K562 (cell line): ENCODE results near the gene RAB3GAP2. TPM values are rescaled to one million over a fixed set of nuclear protein-coding genes. Genes with fewer than 3 reads are reported as not detected.
A peak's percentile ranks its signal among the peaks of the same experiment; 100 is the strongest.

ENCODE experiments used
- ATAC-seq: fragments of 200-7000 bp; cut with Tn5 transposase; 3 replicates; pipeline ENCODE4 v1.9.1; 2020; ENCODE audit warnings: moderate library complexity
- BruUV-seq: library from RNA; stranded (reverse); fragments of 400-500 nt; replicated peaks from 2 replicates; lab custom pipeline; 2021; lab: Mats Ljungman, UMichigan
- CTCF ChIA-PET: fragments of 300-600 bp; formaldehyde crosslinking; extraction: SDS; loops from one replicate; lab custom pipeline; 2021; ENCODE audit warnings: low intra/inter-chr PET ratio; lab: Yijun Ruan, JAX
- POLR2A ChIA-PET: fragments of 300-600, 350-650 bp; sonication (Branson Sonifier 250); formaldehyde crosslinking; extraction: SDS; loops from one replicate; lab custom pipeline; 2021; ENCODE audit warnings: antibody characterized with exemption, inconsistent platforms; lab: Yijun Ruan, JAX
- DNase-seq, 4 experiments: peaks; one replicate each; pipeline versions ENCODE4 v3.0.0 to v3.0.0-alpha.2; 2011 to 2018; ENCODE audit warnings: low spot score in 3 of 4, mixed read lengths in 3 of 4; ENCODE audit errors: extremely low read depth in 1 of 4
- FAIRE-seq: peaks from 2 replicates; lab custom pipeline; 2011; peaks lifted over from hg19 to GRCh38; lab: Jason Lieb, UNC
- H2AFZ ChIP-seq: 2 replicates; pipeline ENCODE4 v1.6.0; 2011; ENCODE audit warnings: low read depth, low read length, control low read depth, inconsistent platforms
- H3K27ac ChIP-seq: fragments of 200-600 bp; 3 replicates; pipeline ENCODE4 v1.8.0; 2011; ENCODE audit warnings: low read depth, mild to moderate bottlenecking, control low read depth, inconsistent platforms, low read length, moderate library complexity, mixed read lengths; ENCODE audit errors: extremely low read depth
- H3K27me3 ChIP-seq, 2 experiments: fragments of 300-600 bp in 1 of 2; 2 replicates in 1 of 2; 3 replicates in 1 of 2; pipeline versions ENCODE4 v1.6.0 to v1.8.0; 2011; ENCODE audit warnings: inconsistent platforms in 2 of 2, low read length in 2 of 2, mild to moderate bottlenecking in 1 of 2, mixed read lengths in 1 of 2, moderate library complexity in 1 of 2; ENCODE audit not compliant: control insufficient read depth in 2 of 2, insufficient read depth in 2 of 2
- H3K36me3 ChIP-seq: fragments of 300-600 bp; 3 replicates; pipeline ENCODE4 v1.8.0; 2011; ENCODE audit warnings: mild to moderate bottlenecking, low read length, inconsistent platforms; ENCODE audit not compliant: control insufficient read depth, insufficient read depth
- H3K4me1 ChIP-seq, 2 experiments: fragments of 200-600 bp in 1 of 2; replicated peaks in 1 of 2; 2 replicates in 1 of 2; 3 replicates in 1 of 2; pipeline versions ENCODE4 v1.5.1 to v1.8.0; 2011; ENCODE audit warnings: inconsistent platforms in 2 of 2, low read length in 2 of 2, mild to moderate bottlenecking in 1 of 2, mixed read lengths in 1 of 2, moderate library complexity in 1 of 2; ENCODE audit not compliant: control insufficient read depth in 2 of 2, insufficient read depth in 2 of 2
- H3K4me2 ChIP-seq: 2 replicates; pipeline ENCODE4 v1.6.1; 2011; ENCODE audit warnings: low read length, control low read depth, inconsistent platforms, mixed read lengths; ENCODE audit not compliant: insufficient read depth
- H3K4me3 ChIP-seq: fragments of 200-600 bp; sonication (generic), shearing (Covaris generic); 2 replicates; pipeline ENCODE4 v1.5.1; 2016; ENCODE audit warnings: control low read depth, inconsistent platforms
- H3K79me2 ChIP-seq: fragments of 200-600 bp; 3 replicates; pipeline ENCODE4 v1.8.0; 2011; ENCODE audit warnings: low read length, inconsistent platforms; ENCODE audit not compliant: control insufficient read depth, insufficient read depth
- H3K9ac ChIP-seq, 2 experiments: 2 replicates each; pipeline versions ENCODE4 v1.6.0 to v1.6.1; 2011; ENCODE audit warnings: low read depth in 2 of 2, low read length in 2 of 2, control low read depth in 1 of 2, inconsistent platforms in 1 of 2, mild to moderate bottlenecking in 1 of 2, mixed read lengths in 1 of 2; ENCODE audit not compliant: insufficient read depth in 1 of 2
- H3K9me1 ChIP-seq: one replicate; pipeline ENCODE4 v1.6.0; 2011; ENCODE audit warnings: inconsistent platforms, mild to moderate bottlenecking, low read length, moderate library complexity; ENCODE audit not compliant: control insufficient read depth, insufficient read depth
- H3K9me3 ChIP-seq: replicated peaks from 2 replicates; pipeline ENCODE4 v1.5.1; 2011; ENCODE audit warnings: low read depth, low read length, inconsistent platforms; ENCODE audit not compliant: control insufficient read depth, insufficient read depth
- H4K20me1 ChIP-seq: replicated peaks from 2 replicates; pipeline ENCODE4 v1.6.1; 2011; ENCODE audit warnings: low read length, inconsistent platforms, mixed read lengths; ENCODE audit not compliant: control insufficient read depth, insufficient read depth
- BHLHE40 ChIP-seq: IDR thresholded peaks from 2 replicates; pipeline ENCODE4 v1.6.1; 2011; ENCODE audit warnings: low read length, improper control_type of control experiment
- ETV5 ChIP-seq: sonication (generic); formaldehyde crosslinking; IDR thresholded peaks from 2 replicates; pipeline ENCODE4 v1.4.0; 2020; ENCODE audit warnings: low read depth, mild to moderate bottlenecking, missing genetic modification reagents
- MIER1 ChIP-seq: fragments of 450-650 bp; IDR thresholded peaks from 2 replicates; pipeline ENCODE4 v1.6.1; 2016; ENCODE audit warnings: antibody characterized with exemption, mild to moderate bottlenecking, low read depth
- NELFE ChIP-seq: IDR thresholded peaks from 2 replicates; pipeline ENCODE4 v1.6.1; 2011; ENCODE audit warnings: mild to moderate bottlenecking; ENCODE audit not compliant: insufficient read depth, insufficient read length
- PHF20 ChIP-seq: fragments of 450-650 bp; IDR thresholded peaks from 2 replicates; pipeline ENCODE4 v1.6.1; 2018; ENCODE audit not compliant: partially characterized antibody
- PRPF4 ChIP-seq: fragments of 200-400 bp; formaldehyde crosslinking; IDR thresholded peaks from one replicate; pipeline ENCODE4 v1.6.1; 2017; ENCODE audit warnings: low read length, low read depth, mild to moderate bottlenecking; ENCODE audit not compliant: insufficient read depth, poor library complexity, severe bottlenecking
- SPI1 ChIP-seq: IDR thresholded peaks from 2 replicates; pipeline ENCODE4 v1.6.1; 2011; ENCODE audit warnings: low read depth, low read length, control low read depth, borderline replicate concordance
- ZFX ChIP-seq: sonication (generic); formaldehyde crosslinking; IDR thresholded peaks from 2 replicates; pipeline ENCODE4 v1.8.0; 2022; ENCODE audit warnings: mild to moderate bottlenecking, missing genetic modification reagents, moderate library complexity
- ZKSCAN3 ChIP-seq: fragments of 250-450 bp; sonication (Bioruptor Pico); IDR thresholded peaks from 2 replicates; pipeline ENCODE4 v1.4.0; 2020
- ZNF124 ChIP-seq: sonication (generic); formaldehyde crosslinking; IDR thresholded peaks from 2 replicates; pipeline ENCODE4 v1.8.1; 2022; ENCODE audit warnings: missing genetic modification reagents
- ZNF695 ChIP-seq: fragments of 450-650 bp; formaldehyde crosslinking; IDR thresholded peaks from 2 replicates; pipeline ENCODE4 v1.4.0; 2020; ENCODE audit warnings: mild to moderate bottlenecking, moderate library complexity
- WGBS: fragments of 100-300 bp; shearing (Covaris generic); methylation state at CpG from one replicate; pipeline ENCODE4 v1.1.6; 2016; ENCODE audit warnings: low coverage, mixed read lengths; ENCODE audit not compliant: insufficient coverage; ENCODE audit errors: missing lambda C conversion rate; 5-methylcytosine and 5-hydroxymethylcytosine counted together
- in situ Hi-C: fragments of 300-500 bp; cut with MboI; formaldehyde crosslinking; loops from 4 replicates; pipeline ENCODE4 v1.15.0; 2018; ENCODE audit warnings: inconsistent platforms, mixed read lengths
- intact Hi-C: fragments of 100-400 bp; cut with micrococcal nuclease; formaldehyde crosslinking; loops from 2 replicates; pipeline ENCODE4 v1.14.2; 2022
- polyA plus RNA-seq, 8 experiments: library from polyadenylated mRNA; depleted of rRNA in 4 of 8; stranded (reverse) in 5 of 8; unstranded in 3 of 8; fragments of >200 nt; fragmentation: Nextera tagmentation in 2 of 8; fragmentation: Illumina TruSeq in 1 of 8; extraction: Ambion mirVana in 2 of 8; extraction: Trizol in 1 of 8; gene quantifications; 2 replicates each; pipeline versions ENCODE4 v1.2.1 to v1.2.3, GENCODE V29; 2011 to 2014; ENCODE audit warnings: inconsistent platforms in 1 of 8, missing spikeins in 1 of 8
- total RNA-seq, 7 experiments: library from RNA; depleted of rRNA in 6 of 7; stranded (reverse); fragments of >200 nt in 6 of 7; fragmentation: Illumina TruSeq in 2 of 7; extraction: Trizol in 2 of 7; gene quantifications; 2 replicates each; pipeline versions ENCODE4 v1.2.1 to v1.2.3, GENCODE V29; 2011 to 2021; ENCODE audit warnings: low replicate concordance in 1 of 7
- TF ChIP-seq, protein P1 (sequence below): sonication (generic); formaldehyde crosslinking; IDR thresholded peaks from 2 replicates; pipeline ENCODE4 v1.8.1; 2023; ENCODE audit warnings: mild to moderate bottlenecking, missing genetic modification reagents
- TF ChIP-seq, protein P2 (sequence below): sonication (generic); formaldehyde crosslinking; IDR thresholded peaks from 2 replicates; pipeline ENCODE4 v1.8.0; 2022; ENCODE audit warnings: mild to moderate bottlenecking, missing genetic modification reagents

The RAB3GAP2 gene
- total and polyA plus RNA-seq, 9 of the 15 experiments (the other 6 are each of a cell fraction or from before 2014, with no cell fraction given) = 14.1 to 69.1 (median 32.2) TPM

DNA sequence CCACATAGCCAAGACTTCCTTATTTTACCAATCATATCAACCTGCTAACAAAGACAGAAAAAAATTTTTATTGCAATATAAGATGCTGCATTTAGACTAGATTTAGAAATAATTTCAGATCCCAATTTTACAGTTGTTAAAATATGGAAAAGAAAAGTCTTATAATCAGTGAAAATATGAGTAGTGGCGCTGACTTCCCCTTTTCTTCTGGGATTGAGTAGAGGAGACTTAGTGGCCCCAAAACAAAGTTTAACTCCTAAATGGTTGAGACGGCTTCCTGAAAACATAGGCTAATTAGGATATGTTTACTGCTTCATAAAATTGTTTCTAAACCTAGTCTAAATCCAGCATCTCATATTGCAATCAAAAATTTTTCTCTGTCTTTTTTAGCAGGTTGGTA is 68.4 kb downstream of the RAB3GAP2 start:
- no TSS peak for BruUV-seq
- Histone ChIP-seq H3K27me3 (no peaks in the 10 kb centered on the region), H2AFZ (no peak overlapping the region), H3K4me3 (no peak overlapping the region), H3K27ac (no peak overlapping the region), H3K4me2 (no peak overlapping the region), H3K4me1 (no peaks in the 10 kb centered on the region), H3K79me2 (no peaks in the 10 kb centered on the region), H4K20me1 (no peaks in the 10 kb centered on the region), H3K9me3 (no peaks in the 10 kb centered on the region), H3K9me1 (no peaks in the 10 kb centered on the region), H3K9ac (no peak overlapping the region), H3K36me3 (peaks cover 66% of the 10 kb centered on the region)
- TF ChIP-seq SPI1 (peak; percentile 73), ZNF695 (CRISPR knock-in tag) (no peak)
- in situ Hi-C loops = no loop called here
- POLR2A ChIA-PET = no interaction called here
- CTCF ChIA-PET = no interaction called here
- no peak for FAIRE-seq
- intact Hi-C loops = no loop called here
- no peak for ATAC-seq
- WGBS = 90% methylated on average over 2 of the region's 2 CpGs
- no peak for DNase-seq

DNA sequence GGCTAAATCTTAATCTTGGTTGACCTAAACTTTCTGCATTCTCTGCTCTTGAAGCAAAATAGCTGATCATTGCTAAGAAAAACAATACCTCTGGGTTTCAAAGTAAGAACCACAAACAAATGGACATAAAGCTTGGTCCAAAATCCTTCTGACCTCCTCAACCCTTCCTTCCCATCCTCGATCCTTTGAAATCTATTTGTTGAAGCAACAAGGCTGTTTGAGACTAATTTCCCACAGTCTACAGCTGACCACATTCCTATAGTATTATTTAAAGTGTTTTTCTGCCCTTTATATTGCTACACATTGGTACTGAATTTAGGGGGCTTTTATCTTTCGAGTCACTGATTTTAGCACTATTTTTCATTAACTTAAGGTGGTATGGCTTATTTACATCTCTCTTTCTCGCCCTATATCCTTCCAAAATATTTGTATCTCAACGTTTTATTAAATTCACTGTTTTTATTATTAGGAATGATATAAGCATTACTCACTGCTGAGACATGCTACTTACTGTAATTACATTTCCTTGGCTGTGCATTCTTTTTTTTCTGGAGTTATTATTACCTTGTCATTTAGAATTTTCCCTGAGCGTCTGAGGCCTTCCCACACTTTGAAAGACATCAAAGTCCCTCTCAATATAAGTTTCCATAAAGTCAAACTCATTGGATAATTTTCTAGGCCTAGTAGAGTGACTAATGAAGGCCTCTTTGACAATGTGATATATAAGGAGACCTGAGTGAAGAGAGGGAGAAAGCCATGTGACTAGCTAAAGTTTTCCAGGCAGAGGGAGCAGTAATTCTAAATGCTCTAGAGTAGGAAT is 73.9 kb downstream of the RAB3GAP2 start:
- DNase-seq = no peak
- in situ Hi-C loops (no loop called here), intact Hi-C loops (no loop called here)
- FAIRE-seq = no peak
- Histone ChIP-seq H3K4me1 (no peaks in the 10 kb centered on the region), H3K4me3 (no peak overlapping the region), H2AFZ (no peak overlapping the region), H3K9me3 (no peaks in the 10 kb centered on the region), H3K9me1 (no peaks in the 10 kb centered on the region), H3K36me3 (peaks cover 48% of the 10 kb centered on the region), H3K9ac (no peak overlapping the region), H3K4me2 (no peak overlapping the region), H3K27ac (no peak overlapping the region), H3K27me3 (no peaks in the 10 kb centered on the region), H4K20me1 (no peaks in the 10 kb centered on the region), H3K79me2 (no peaks in the 10 kb centered on the region)
- no TSS peak for BruUV-seq
- ChIA-PET POLR2A (no interaction called here), CTCF (no interaction called here)
- ATAC-seq = no peak
- 77% methylated on average over 5 of the region's 5 CpGs for WGBS
- TF ChIP-seq NELFE (no peak), ETV5 (no peak), ZNF124 (CRISPR knock-in tag) (no peak), PRPF4 (no peak), ZFX (CRISPR knock-in tag) (no peak), MIER1 (no peak), PHF20 (no peak), ZKSCAN3 (no peak), BHLHE40 (no peak)
- TF ChIP-seq, protein P1, sequence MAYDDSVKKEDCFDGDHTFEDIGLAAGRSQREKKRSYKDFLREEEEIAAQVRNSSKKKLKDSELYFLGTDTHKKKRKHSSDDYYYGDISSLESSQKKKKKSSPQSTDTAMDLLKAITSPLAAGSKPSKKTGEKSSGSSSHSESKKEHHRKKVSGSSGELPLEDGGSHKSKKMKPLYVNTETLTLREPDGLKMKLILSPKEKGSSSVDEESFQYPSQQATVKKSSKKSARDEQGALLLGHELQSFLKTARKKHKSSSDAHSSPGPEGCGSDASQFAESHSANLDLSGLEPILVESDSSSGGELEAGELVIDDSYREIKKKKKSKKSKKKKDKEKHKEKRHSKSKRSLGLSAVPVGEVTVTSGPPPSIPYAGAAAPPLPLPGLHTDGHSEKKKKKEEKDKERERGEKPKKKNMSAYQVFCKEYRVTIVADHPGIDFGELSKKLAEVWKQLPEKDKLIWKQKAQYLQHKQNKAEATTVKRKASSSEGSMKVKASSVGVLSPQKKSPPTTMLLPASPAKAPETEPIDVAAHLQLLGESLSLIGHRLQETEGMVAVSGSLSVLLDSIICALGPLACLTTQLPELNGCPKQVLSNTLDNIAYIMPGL (CRISPR knock-in tag) = no peak
- TF ChIP-seq, protein P2, sequence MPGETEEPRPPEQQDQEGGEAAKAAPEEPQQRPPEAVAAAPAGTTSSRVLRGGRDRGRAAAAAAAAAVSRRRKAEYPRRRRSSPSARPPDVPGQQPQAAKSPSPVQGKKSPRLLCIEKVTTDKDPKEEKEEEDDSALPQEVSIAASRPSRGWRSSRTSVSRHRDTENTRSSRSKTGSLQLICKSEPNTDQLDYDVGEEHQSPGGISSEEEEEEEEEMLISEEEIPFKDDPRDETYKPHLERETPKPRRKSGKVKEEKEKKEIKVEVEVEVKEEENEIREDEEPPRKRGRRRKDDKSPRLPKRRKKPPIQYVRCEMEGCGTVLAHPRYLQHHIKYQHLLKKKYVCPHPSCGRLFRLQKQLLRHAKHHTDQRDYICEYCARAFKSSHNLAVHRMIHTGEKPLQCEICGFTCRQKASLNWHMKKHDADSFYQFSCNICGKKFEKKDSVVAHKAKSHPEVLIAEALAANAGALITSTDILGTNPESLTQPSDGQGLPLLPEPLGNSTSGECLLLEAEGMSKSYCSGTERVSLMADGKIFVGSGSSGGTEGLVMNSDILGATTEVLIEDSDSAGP (CRISPR knock-in tag) = no peak
